Right lobe of liver (tissue), 6 donors: Measurements from ENCODE around the gene KLHL17. TPM values are rescaled to one million over a fixed set of nuclear protein-coding genes. Genes with fewer than 3 reads are reported as not detected.
A peak's percentile ranks its signal among the peaks of the same experiment; 100 is the strongest.
"Not testable (repeated sequence)": the region's sequence is repeated elsewhere in the genome, so short reads cannot be mapped to it uniquely, and the experiment has no call there.

Source experiments
- ATAC-seq, 4 donors: fragments of 200-7000 bp; cut with Tn5 transposase; one replicate each; pipeline ENCODE4 v1.9.1; 2020; ENCODE audit warnings: mild to moderate bottlenecking in 4 of 4, moderate library complexity in 4 of 4
- DNase-seq, 3 donors: peaks; one replicate each; pipeline ENCODE4 v3.0.0-alpha.2; 2020
- H3K27ac ChIP-seq, 3 donors: fragments of 200-600 bp; one replicate each; pipeline ENCODE4 v1.8.0; 2022
- H3K27me3 ChIP-seq, 2 donors: fragments of 200-600 bp; one replicate each; pipeline ENCODE4 v1.8.0; 2022
- H3K36me3 ChIP-seq, 4 donors: fragments of 200-600 bp; sonication (generic) in 1 of 4; one replicate each; pipeline versions ENCODE4 v1.5.1 to v1.8.0; 2017 to 2022; ENCODE audit warnings: control low read depth in 1 of 4
- H3K4me1 ChIP-seq, 4 donors: fragments of 200-600 bp; sonication (generic) in 1 of 4; one replicate each; pipeline versions ENCODE4 v1.5.1 to v1.8.0; 2017 to 2022; ENCODE audit warnings: control low read depth in 1 of 4
- H3K4me3 ChIP-seq, 3 donors: fragments of 200-600 bp; one replicate each; pipeline ENCODE4 v1.8.0; 2022
- H3K9me3 ChIP-seq, 4 donors: fragments of 200-600 bp; sonication (generic) in 1 of 4; one replicate each; pipeline versions ENCODE4 v1.5.1 to v1.8.0; 2017 to 2022; ENCODE audit warnings: control low read depth in 1 of 4
- CTCF ChIP-seq, 4 donors: fragments of 200-600 bp in 3 of 4; fragments of 450-650 bp in 1 of 4; IDR thresholded peaks; one replicate each; pipeline versions ENCODE4 v1.5.1 to v1.8.0; 2016 to 2022; ENCODE audit warnings: antibody characterized with exemption in 4 of 4, mild to moderate bottlenecking in 2 of 4
- POLR2A ChIP-seq: fragments of 450-650 bp; IDR thresholded peaks from one replicate; pipeline ENCODE4 v1.6.1; 2017; ENCODE audit warnings: antibody characterized with exemption, mild to moderate bottlenecking
- WGBS: methylation state at CpG from one replicate; pipeline ENCODE4 v1.1.6; 2018; ENCODE audit warnings: low coverage, low lambda C conversion rate; ENCODE audit not compliant: insufficient coverage; ENCODE audit errors: missing lambda C conversion rate; 5-methylcytosine and 5-hydroxymethylcytosine counted together
- intact Hi-C, 2 donors: fragments of 100-400 bp; cut with DNase I; formaldehyde crosslinking; loops; one replicate each; pipeline versions ENCODE4 v1.11.2 to v1.14.1; 2022
- total RNA-seq, 6 experiments: library from RNA; depleted of rRNA in 2 of 6; stranded (reverse); fragments of >200 nt in 2 of 6; fragmentation: NEBNext Ultra II Directional in 3 of 6; extraction: Animal tissue kit (Norgen Biotek cat#: 25700) in 3 of 6; gene quantifications; one replicate each; pipeline versions ENCODE4 v1.1.0 to v1.2.4, GENCODE V29; 2016 to 2023
- donor health status: DM: no; HTN: yes; CAD: no.
- donor health status: DM: no; HTN: no; CAD: no.
- donor health status: DM: no; HTN: no; CAD: no.
- donor health status: DM: no; HTN: yes; CAD: no.
- donor health status: DM: no; HTN: yes; CAD: no.

KLHL17 gene
- total RNA-seq, 6 experiments from 2014 or later: 1.9 to 6.7 (median 4.3) TPM

GRCh38 chr1:1006305-1007159 is 46.1 kb downstream of the KLHL17 start:
- DNase-seq (peak; percentile 85 to 92 (median 88)), ATAC-seq (peak; percentile 81 to 88 (median 85))
- intact Hi-C loops: no loop called here
- Histone ChIP-seq H3K36me3 (no peaks in the 10 kb centered on the region), H3K27me3 (no peaks in the 10 kb centered on the region), H3K4me3 (peak overlapping the region; percentile 45 to 50 (median 48)), H3K9me3 (no peaks in the 10 kb centered on the region), H3K4me1 (peaks cover 0 to 29% (median 8%) of the 10 kb centered on the region in 4 donors), H3K27ac (peak overlapping the region; percentile 78 to 85 (median 82))
- 28% methylated on average over 5 of the region's 37 CpGs for whole genome bisulfite sequencing
- TF ChIP-seq CTCF (IDR thresholded peaks at IDR 0.05): no peak
- TF ChIP-seq POLR2A: peak; percentile 82

- 90% methylated on average over 7 of the region's 8 CpGs for WGBS
Measured at GRCh38 chr1:1010131-1010530, 49.7 kb downstream of the KLHL17 start.

GRCh38 chr1:1011396-1011949 is 51.1 kb downstream of the KLHL17 start:
- DNase-seq (no peak), ATAC-seq (no peak)
- H3K27ac ChIP-seq: no peak overlapping the region
- 46% methylated on average over 7 of the region's 14 CpGs for WGBS
- no peaks in the 10 kb centered on the region for H3K27me3 ChIP-seq
- intact Hi-C loops: no loop called here
- no peak overlapping the region for H3K4me3 ChIP-seq
- H3K9me3 ChIP-seq: no peaks in the 10 kb centered on the region
- no peak for TF ChIP-seq POLR2A
- TF ChIP-seq CTCF (IDR thresholded peaks at IDR 0.05): no peak
- no peaks in the 10 kb centered on the region for H3K36me3 ChIP-seq
- H3K4me1 ChIP-seq: peaks cover 0 to 22% (median 8%) of the 10 kb centered on the region in 4 donors

More at GRCh38 chr1:1010131-1010530, 49.7 kb downstream of the KLHL17 start:
- H3K27ac ChIP-seq, H3K27me3 ChIP-seq, ATAC-seq, H3K4me3 ChIP-seq, intact Hi-C loops, DNase-seq, H3K36me3 ChIP-seq, H3K9me3 ChIP-seq: not testable (repeated sequence)
- H3K4me1 ChIP-seq: peaks cover 0 to 34% (median 10%) of the 10 kb centered on the region in 4 donors

GRCh38 chr1:1012736-1013104 is 52.3 kb downstream of the KLHL17 start:
- H3K4me1 ChIP-seq: peaks cover 0 to 16% (median 5%) of the 10 kb centered on the region in 4 donors
- DNase-seq (peak; percentile 22 to 43 (median 31)), ATAC-seq (peak in 1 of 4 donors; percentile 4)
- WGBS: 50% methylated on average over 13 of the region's 13 CpGs
- H3K36me3 ChIP-seq, intact Hi-C loops, H3K9me3 ChIP-seq, H3K27me3 ChIP-seq: not testable (repeated sequence)
- H3K27ac ChIP-seq: peak overlapping the region; percentile 85 to 93 (median 91)
- H3K4me3 ChIP-seq: peak overlapping the region; percentile 54 to 79 (median 65)

- Histone ChIP-seq H3K27ac (peak within 1 kb of the TSS; percentile 85 to 93 (median 91)), H3K9me3 (no peaks in the 10 kb centered on the region), H3K4me1 (peaks cover 0 to 16% (median 5%) of the 10 kb centered on the region in 4 donors), H3K36me3 (no peaks in the 10 kb centered on the region), H3K27me3 (no peaks in the 10 kb centered on the region), H3K4me3 (peak within 1 kb of the TSS; percentile 54 to 79 (median 65))
- DNase-seq (peak; percentile 93 to 95 (median 94)), ATAC-seq (peak; percentile 94 to 98 (median 96))
- WGBS: 2% methylated on average over 17 of the region's 30 CpGs
- TF ChIP-seq POLR2A (peak; percentile 90), CTCF (IDR thresholded peaks at IDR 0.05) (peak in 1 of 4 donors; percentile 8)
- intact Hi-C loops: no loop called here
Measured at GRCh38 chr1:1013105-1013921, 52.9 kb downstream of the KLHL17 start, which contains the start of gene ISG15. Gene ISG15 (plus strand): TSS chr1:1013497. CDS start chr1:1013574, 77 bp downstream.
